ENCODE data around the gene KRT79. TPM values are rescaled to one million over a fixed set of nuclear protein-coding genes. Genes with fewer than 3 reads are reported as not detected.
A peak's percentile ranks its signal among the peaks of the same experiment; 100 is the strongest.
"Not testable (repeated sequence)": the region's sequence is repeated elsewhere in the genome, so short reads cannot be mapped to it uniquely, and the experiment has no call there.

The KRT79 gene
- polyA plus RNA-seq, 1 donor = not detected

DNA sequence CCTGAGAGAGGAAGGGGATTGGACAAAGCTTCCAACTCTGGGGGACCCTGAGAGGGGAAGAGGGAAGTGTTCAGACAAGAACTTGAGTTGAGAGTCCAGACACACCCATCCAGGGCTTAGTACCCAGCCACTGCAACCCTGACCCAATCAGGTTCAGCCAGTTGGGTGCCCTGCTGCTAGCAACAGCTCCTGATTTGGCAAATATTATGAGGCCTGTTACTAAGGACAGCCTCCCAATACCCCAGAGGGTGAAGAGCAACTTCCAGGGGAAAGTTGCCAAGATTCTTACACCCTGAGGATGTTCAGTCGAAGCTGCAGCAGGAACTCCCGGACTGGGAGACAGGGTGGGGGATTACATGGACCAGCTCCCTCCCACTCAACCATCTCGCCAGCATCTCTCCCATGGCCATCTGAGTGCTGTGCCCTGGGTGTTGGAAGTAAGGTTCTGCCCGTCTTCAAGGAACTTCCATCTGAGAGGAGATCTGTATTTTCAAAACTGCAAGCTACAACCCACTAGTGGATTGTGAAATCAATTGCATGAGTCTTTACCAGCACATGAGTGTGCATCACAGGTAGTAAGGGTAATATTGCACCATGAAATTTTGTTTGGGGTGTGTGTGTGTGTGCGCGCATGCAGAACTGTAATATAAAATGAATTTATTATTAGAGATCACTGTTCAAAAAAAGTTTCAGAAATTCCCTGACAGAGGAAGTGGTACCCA, 26.2 kb upstream of the KRT79 start:
- no CpG with 5 or more reads among the region's 6 CpGs for WGBS (ENCODE audit: insufficient coverage, low lambda C conversion rate)
- Histone ChIP-seq H3K4me1 (ENCODE audit: control insufficient read depth, insufficient read depth, low read length) (peaks cover 14% of the 10 kb centered on the region), H3K4me3 (ENCODE audit: low read length) (no peak overlapping the region), H3K36me3 (ENCODE audit: control insufficient read depth, insufficient read depth, low read length) (no peaks in the 10 kb centered on the region), H3K27ac (ENCODE audit: low read length) (peak overlapping the region; percentile 68), H3K9me3 (ENCODE audit: control insufficient read depth, low read depth, low read length) (no peaks in the 10 kb centered on the region), H3K27me3 (ENCODE audit: control insufficient read depth, insufficient read depth, low read length) (no peaks in the 10 kb centered on the region)
- peak; percentile 82 to 94 for DNase-seq

DNA sequence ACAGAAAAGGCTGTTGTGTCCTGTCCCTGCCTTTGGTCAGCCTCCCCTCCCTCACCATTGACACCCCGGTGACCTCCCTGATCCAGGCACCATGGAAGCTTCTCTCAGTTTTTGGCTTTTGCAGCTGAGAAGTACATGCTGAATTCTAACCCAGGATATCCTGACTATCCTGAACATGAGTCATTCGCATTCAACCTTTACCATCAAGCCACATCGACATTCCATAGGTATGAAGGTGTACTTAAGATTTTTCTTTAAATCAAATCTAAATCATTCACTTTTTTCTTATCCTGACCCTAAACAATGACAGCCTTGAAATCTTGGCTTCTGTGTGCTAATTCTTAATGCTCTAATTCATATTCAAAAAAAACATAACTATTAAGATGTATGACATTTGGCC, 23.4 kb upstream of the KRT79 start:
- H3K27ac ChIP-seq (ENCODE audit: low read length) = no peak overlapping the region
- 100% methylated on average over 1 of the region's 3 CpGs for WGBS (ENCODE audit: insufficient coverage, low lambda C conversion rate)

DNA sequence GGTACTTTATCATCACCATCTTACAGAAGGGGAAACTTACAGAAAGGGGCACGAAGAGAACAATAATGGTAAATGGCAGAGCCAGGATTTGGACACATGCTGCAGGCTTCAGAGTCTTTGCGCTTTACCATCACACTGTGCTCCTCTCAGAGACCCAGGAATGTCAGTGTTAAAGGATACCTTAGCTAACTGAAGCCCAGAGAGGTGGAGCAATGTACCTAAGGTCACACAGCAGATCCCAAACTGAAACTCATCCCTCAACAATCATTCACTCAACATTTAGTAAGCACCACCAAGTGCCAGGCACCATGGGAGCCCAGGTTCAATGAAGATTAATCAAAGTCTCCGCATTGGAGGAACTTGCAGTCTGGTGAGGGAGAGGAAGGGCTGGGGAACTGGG, 22.7 kb upstream of the KRT79 start:
- no peak overlapping the region for H3K27ac ChIP-seq (ENCODE audit: low read length)
- H3K4me3 ChIP-seq (ENCODE audit: low read length) = no peak overlapping the region
- H3K27me3 ChIP-seq (ENCODE audit: control insufficient read depth, insufficient read depth, low read length) = no peaks in the 10 kb centered on the region
- peaks cover 14% of the 10 kb centered on the region for H3K4me1 ChIP-seq (ENCODE audit: control insufficient read depth, insufficient read depth, low read length)
- H3K36me3 ChIP-seq (ENCODE audit: control insufficient read depth, insufficient read depth, low read length) = no peaks in the 10 kb centered on the region
- DNase-seq = no peak
- WGBS (ENCODE audit: insufficient coverage, low lambda C conversion rate) = no CpG with 5 or more reads among the region's 3 CpGs
- H3K9me3 ChIP-seq (ENCODE audit: control insufficient read depth, low read depth, low read length) = no peaks in the 10 kb centered on the region

More for the DNA sequence above, 23.4 kb upstream of the KRT79 start:
- Histone ChIP-seq H3K27me3 (ENCODE audit: control insufficient read depth, insufficient read depth, low read length) (no peaks in the 10 kb centered on the region), H3K4me3 (ENCODE audit: low read length) (no peak overlapping the region), H3K9me3 (ENCODE audit: control insufficient read depth, low read depth, low read length) (no peaks in the 10 kb centered on the region), H3K36me3 (ENCODE audit: control insufficient read depth, insufficient read depth, low read length) (no peaks in the 10 kb centered on the region), H3K4me1 (ENCODE audit: control insufficient read depth, insufficient read depth, low read length) (peaks cover 14% of the 10 kb centered on the region)
- no peak for DNase-seq

DNA sequence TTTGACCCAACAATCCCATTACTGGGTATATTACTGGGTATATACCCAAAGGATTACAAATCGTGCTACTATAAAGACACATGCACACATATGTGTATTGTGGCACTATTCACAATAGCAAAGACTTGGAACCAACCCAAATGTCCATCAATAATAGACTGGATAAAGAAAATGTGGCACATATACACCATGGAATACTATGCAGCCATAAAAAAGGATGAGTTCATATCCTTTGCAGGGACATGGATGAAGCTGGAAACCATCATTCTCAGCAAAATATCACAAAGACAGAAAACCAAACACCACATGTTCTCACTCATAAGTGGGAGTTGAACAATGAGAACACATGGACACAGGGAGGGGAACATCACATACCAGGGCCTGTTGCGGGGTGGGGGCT, 22.0 kb upstream of the KRT79 start:
- H3K4me3 ChIP-seq (ENCODE audit: low read length); H3K36me3 ChIP-seq (ENCODE audit: control insufficient read depth, insufficient read depth, low read length); H3K9me3 ChIP-seq (ENCODE audit: control insufficient read depth, low read depth, low read length); H3K27ac ChIP-seq (ENCODE audit: low read length); DNase-seq; H3K27me3 ChIP-seq (ENCODE audit: control insufficient read depth, insufficient read depth, low read length): not testable (repeated sequence)
- WGBS (ENCODE audit: insufficient coverage, low lambda C conversion rate) = no CpG with 5 or more reads among the region's 2 CpGs
- peaks cover 14% of the 10 kb centered on the region for H3K4me1 ChIP-seq (ENCODE audit: control insufficient read depth, insufficient read depth, low read length)

DNA sequence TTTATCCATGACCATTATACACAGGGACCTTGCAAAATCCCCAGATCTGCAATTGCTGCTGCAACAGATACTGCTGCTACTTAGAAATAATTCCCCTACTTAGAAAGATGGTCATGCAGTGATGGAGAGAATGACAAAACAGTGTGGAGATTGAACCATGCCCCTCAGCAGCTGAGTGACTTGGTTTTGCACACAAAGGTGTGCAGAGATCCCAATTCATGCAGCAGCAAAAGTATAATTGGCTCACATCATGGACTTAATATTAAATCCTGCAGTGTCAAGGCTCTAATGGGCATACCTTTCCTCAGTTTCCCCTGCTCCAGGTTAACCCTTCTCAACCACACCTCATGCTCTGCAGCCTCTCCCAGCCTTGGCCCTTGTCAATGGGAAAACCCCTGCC, 17.7 kb upstream of the KRT79 start:
- no peaks in the 10 kb centered on the region for H3K27me3 ChIP-seq (ENCODE audit: control insufficient read depth, insufficient read depth, low read length)
- no peaks in the 10 kb centered on the region for H3K9me3 ChIP-seq (ENCODE audit: control insufficient read depth, low read depth, low read length)
- no peak overlapping the region for H3K27ac ChIP-seq (ENCODE audit: low read length)
- H3K4me3 ChIP-seq (ENCODE audit: low read length) = no peak overlapping the region
- H3K36me3 ChIP-seq (ENCODE audit: control insufficient read depth, insufficient read depth, low read length) = no peaks in the 10 kb centered on the region
- DNase-seq = no peak
- H3K4me1 ChIP-seq (ENCODE audit: control insufficient read depth, insufficient read depth, low read length) = no peaks in the 10 kb centered on the region

DNA sequence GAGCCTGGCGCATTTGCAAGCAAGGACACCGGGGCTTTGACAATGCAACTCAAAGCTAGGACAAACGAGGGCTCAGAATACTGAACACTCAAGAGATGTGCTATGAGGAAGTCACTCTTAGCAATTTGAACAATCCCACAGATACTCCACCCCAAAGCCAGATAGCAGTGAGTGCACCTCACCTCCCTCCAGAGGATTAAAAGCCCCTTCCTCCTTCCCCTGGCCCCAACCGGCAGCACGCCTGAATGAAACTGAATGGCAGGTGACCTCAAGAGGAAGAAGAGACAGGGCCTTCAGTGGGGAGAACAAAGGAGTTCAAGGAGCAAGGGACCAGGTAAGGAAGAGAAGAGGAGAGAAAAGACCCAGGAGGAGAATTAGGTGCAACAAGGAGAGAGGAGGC, 16.6 kb upstream of the KRT79 start:
- Histone ChIP-seq H3K27me3 (ENCODE audit: control insufficient read depth, insufficient read depth, low read length) (no peaks in the 10 kb centered on the region), H3K36me3 (ENCODE audit: control insufficient read depth, insufficient read depth, low read length) (no peaks in the 10 kb centered on the region), H3K27ac (ENCODE audit: low read length) (no peak overlapping the region), H3K9me3 (ENCODE audit: control insufficient read depth, low read depth, low read length) (no peaks in the 10 kb centered on the region), H3K4me3 (ENCODE audit: low read length) (no peak overlapping the region), H3K4me1 (ENCODE audit: control insufficient read depth, insufficient read depth, low read length) (no peaks in the 10 kb centered on the region)
- DNase-seq = no peak
- WGBS (ENCODE audit: insufficient coverage, low lambda C conversion rate) = no CpG with 5 or more reads among the region's 5 CpGs

DNA sequence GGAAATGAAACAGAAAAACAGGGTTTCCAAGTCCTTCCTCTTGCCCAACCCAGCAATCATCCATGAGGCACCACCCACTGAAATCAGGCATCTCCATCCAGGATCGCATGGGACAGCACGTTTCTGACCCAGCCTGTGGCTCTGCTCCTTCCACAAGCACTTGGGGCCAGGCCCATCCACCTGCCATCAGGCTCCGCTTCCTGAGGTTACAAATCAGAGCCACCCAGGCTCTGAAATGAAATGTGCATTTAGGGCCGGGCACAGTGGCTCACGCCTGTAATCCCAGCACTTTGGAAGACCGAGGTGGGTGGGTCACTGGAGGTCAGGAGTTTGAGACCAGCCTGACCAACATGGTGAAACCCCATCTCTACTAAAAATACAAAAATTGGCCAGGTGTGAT, 15.4 kb upstream of the KRT79 start:
- Histone ChIP-seq H3K27me3 (ENCODE audit: control insufficient read depth, insufficient read depth, low read length) (no peaks in the 10 kb centered on the region), H3K36me3 (ENCODE audit: control insufficient read depth, insufficient read depth, low read length) (no peaks in the 10 kb centered on the region), H3K27ac (ENCODE audit: low read length) (no peak overlapping the region), H3K4me3 (ENCODE audit: low read length) (no peak overlapping the region), H3K4me1 (ENCODE audit: control insufficient read depth, insufficient read depth, low read length) (no peaks in the 10 kb centered on the region), H3K9me3 (ENCODE audit: control insufficient read depth, low read depth, low read length) (no peaks in the 10 kb centered on the region)
- DNase-seq = no peak
- no CpG with 5 or more reads among the region's 6 CpGs for WGBS (ENCODE audit: insufficient coverage, low lambda C conversion rate)

DNA sequence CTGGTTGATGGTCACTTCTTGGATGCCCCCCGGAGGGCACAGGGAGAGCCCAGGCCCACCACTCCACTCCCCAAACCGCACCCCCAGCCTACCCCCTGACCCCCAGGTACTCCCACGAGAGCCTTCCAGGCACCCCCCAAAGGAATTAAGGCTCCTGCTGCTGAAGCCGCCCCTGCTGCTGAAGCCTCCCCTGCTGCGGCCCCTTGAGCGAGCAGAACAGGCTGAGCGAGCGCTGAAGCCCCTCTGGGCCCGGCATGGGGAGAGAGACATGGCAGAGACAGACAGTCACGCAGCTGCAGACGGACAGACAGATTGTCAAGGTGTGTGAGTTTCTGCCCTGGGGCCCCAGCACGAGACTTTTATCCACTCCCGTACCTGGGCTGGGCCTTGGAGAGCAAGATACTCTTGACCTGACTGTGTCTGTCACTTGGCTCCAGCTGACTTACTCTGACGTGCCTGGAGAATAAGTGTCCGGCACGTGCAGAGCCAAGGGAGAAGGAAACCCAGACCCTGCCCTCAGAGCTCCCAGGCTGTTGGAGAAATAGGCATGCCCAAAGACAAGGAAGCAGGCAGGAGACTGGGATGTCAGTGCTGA, 14.6 kb upstream of the KRT79 start, which contains the start of gene KRT78:
TSS of gene KRT78 (minus strand) at position 334 of the 595 bp plus-strand sequence. CDS start at position 270, 64 bp downstream.
- Histone ChIP-seq H3K27me3 (ENCODE audit: control insufficient read depth, insufficient read depth, low read length) (no peaks in the 10 kb centered on the region), H3K9me3 (ENCODE audit: control insufficient read depth, low read depth, low read length) (no peaks in the 10 kb centered on the region), H3K36me3 (ENCODE audit: control insufficient read depth, insufficient read depth, low read length) (no peaks in the 10 kb centered on the region), H3K4me3 (ENCODE audit: low read length) (no peak within 1 kb of the TSS), H3K27ac (ENCODE audit: low read length) (no peak within 1 kb of the TSS), H3K4me1 (ENCODE audit: control insufficient read depth, insufficient read depth, low read length) (no peaks in the 10 kb centered on the region)
- DNase-seq = peak in 1 of 2 donors; percentile 12
- no CpG with 5 or more reads among the region's 16 CpGs for WGBS (ENCODE audit: insufficient coverage, low lambda C conversion rate)

DNA sequence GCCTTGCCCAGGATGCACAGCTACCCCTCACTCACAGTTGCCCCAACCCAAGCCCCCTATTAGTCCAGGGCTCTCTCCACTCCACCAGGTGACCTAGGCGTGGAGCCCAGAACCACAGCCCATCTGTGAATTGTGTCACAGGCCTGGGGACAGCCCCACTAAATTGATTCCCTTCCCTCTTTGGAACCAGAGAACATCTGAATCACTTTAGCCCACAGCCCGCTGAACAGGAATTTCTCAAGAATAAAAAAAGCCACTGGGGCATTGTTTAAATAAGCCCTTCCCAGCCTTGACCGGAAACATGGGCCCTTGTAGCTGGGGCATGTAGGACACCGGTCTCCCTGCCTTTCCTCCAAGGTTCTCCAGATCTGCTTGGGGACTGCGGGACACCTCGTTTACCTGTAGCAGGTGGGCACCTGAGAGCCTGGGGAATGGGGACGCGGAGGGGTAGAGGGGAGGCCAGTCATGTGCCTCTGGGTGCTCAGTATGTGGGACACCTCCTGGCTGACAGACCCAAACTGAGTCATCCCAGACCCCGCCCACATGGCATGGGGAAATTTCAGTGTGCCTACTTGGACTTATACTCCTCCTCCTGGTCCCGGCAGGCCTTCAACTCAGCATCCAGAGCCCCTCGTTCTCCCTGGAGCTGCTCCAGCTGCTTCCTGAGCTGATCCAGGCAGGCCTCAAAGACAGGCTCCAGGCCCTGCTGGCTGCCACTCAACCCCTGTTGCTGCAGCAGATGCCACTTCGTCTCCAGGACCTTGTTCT, 13.4 kb upstream of the KRT79 start:
- Histone ChIP-seq H3K27ac (ENCODE audit: low read length) (no peak overlapping the region), H3K9me3 (ENCODE audit: control insufficient read depth, low read depth, low read length) (no peaks in the 10 kb centered on the region), H3K27me3 (ENCODE audit: control insufficient read depth, insufficient read depth, low read length) (no peaks in the 10 kb centered on the region), H3K4me1 (ENCODE audit: control insufficient read depth, insufficient read depth, low read length) (no peaks in the 10 kb centered on the region), H3K36me3 (ENCODE audit: control insufficient read depth, insufficient read depth, low read length) (no peaks in the 10 kb centered on the region), H3K4me3 (ENCODE audit: low read length) (no peak overlapping the region)
- DNase-seq = no peak
- WGBS (ENCODE audit: insufficient coverage, low lambda C conversion rate) = 60% methylated on average over 1 of the region's 12 CpGs

DNA sequence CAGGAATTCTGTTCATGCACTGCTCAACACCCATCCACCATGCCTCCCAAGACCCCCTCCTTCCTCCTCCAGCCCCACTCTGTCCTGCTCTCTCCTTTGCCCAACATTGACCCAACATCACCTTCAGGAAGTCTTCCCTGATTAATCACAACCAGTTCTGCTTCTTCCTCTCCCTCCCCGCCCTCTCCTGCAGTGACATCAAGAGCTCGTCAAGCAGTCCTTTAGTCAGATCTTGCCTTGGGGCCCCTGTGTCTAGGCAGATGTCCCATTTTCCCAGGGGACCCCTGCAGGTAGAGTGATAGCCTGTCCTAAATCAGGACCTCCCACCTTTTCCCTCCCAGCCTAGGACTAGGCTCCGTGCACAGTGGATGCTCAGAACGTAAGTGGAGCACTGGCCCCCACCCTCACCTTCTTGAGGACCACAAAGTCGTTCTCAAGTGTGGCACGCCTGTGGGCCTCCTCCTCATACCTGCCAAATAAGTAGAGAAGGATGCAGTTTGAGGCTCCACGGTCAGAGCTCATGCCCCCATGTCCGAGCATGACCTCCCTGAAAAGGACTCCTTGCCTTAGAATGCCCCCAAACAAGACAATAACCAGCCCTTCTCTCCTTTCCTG, 12.4 kb upstream of the KRT79 start:
- WGBS (ENCODE audit: insufficient coverage, low lambda C conversion rate) = no CpG with 5 or more reads among the region's 8 CpGs
- H3K36me3 ChIP-seq (ENCODE audit: control insufficient read depth, insufficient read depth, low read length) = no peaks in the 10 kb centered on the region
- no peak for DNase-seq

More for the DNA sequence above, 12.4 kb upstream of the KRT79 start:
- Histone ChIP-seq H3K4me1 (ENCODE audit: control insufficient read depth, insufficient read depth, low read length) (no peaks in the 10 kb centered on the region), H3K4me3 (ENCODE audit: low read length) (no peak overlapping the region), H3K27ac (ENCODE audit: low read length) (no peak overlapping the region), H3K27me3 (ENCODE audit: control insufficient read depth, insufficient read depth, low read length) (no peaks in the 10 kb centered on the region), H3K9me3 (ENCODE audit: control insufficient read depth, low read depth, low read length) (no peaks in the 10 kb centered on the region)

All from large intestine (tissue), 3 donors.